HG03135 (cell line): ENCODE results near the gene HES7.
A peak's percentile ranks its signal among the peaks of the same experiment; 100 is the strongest.

Experiments
- ATAC-seq: cut with Tn5 transposase; IDR thresholded peaks from one replicate; pipeline ENCODE4 v1.9.1; 2021; ENCODE audit warnings: mild to moderate bottlenecking, moderate library complexity; ENCODE audit not compliant: unreplicated experiment

HES7 gene

DNA sequence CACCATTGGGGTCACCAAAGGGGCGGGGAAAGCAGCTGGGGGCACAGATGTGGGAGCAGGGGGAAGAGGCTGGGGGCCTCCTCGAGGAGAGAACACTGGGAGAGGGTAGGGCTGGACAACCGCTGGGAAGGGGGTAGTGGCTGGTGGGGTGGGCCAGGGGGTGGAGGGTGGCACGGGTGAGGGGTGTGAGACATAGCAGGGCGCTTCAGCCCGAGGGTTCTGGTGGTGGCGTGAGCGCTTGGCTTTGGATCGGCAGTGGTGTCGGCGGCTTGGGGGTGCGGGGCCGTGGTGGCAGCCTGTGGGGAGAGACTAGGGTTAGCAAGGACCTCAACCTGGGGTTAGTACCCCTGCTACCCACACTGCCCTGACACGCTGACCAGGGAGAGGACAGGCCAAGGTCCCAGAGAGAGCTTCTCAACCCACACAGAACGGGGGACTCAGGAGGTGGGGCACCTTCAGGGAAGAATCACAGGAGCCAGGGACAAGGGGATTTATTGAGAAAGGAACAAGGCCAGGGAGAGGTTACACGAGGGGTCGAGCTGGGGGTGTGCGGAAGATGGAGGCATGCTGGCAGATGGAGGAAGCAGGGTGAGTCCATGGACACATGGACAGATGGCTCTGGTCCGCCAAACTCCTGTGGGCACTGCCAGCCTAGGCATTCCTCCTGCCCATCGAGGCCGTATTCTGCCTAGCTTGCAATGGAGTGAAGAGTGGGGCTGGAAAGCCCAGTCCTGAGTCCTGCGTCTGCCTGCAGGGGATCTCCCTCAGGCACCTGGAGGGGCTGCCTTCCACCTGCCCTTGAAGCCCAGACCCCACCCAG lies 19.9 kb upstream of the HES7 start:
- no peak for ATAC-seq

DNA sequence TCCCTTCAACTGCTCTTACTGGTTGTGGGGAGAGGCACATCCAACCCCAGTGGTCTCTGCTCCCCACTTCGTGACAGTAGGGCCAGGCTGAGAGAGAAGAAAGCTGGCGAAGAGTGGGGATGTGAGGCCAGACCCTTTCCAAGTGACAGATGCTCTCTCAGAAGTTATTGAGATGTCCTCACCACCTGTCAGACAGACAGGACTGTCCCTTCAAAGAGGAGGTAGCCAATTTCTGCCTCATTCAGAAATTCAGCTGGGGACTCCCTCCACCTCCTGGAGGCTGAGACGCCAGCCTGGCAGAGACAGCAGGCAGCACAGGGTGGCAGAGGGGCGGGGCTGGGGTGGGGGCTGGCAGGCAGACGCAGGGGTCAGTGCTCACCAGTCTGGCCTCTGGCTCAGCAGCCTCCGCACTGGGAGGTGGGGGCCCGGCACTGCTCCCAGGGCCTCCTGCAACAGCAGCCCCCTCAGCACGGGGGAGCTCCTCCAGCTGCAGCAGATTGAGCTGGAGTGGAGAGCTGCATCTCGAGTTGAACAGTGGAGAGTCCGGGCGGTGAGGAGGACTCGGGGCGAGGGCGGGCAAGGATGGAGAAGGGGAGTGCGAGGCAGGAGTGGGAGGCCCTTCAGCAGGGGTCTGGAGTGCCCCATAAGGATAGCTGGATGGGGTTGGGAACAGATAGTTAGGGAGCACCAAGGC lies 19.1 kb upstream of the HES7 start:
- no peak for ATAC-seq

DNA sequence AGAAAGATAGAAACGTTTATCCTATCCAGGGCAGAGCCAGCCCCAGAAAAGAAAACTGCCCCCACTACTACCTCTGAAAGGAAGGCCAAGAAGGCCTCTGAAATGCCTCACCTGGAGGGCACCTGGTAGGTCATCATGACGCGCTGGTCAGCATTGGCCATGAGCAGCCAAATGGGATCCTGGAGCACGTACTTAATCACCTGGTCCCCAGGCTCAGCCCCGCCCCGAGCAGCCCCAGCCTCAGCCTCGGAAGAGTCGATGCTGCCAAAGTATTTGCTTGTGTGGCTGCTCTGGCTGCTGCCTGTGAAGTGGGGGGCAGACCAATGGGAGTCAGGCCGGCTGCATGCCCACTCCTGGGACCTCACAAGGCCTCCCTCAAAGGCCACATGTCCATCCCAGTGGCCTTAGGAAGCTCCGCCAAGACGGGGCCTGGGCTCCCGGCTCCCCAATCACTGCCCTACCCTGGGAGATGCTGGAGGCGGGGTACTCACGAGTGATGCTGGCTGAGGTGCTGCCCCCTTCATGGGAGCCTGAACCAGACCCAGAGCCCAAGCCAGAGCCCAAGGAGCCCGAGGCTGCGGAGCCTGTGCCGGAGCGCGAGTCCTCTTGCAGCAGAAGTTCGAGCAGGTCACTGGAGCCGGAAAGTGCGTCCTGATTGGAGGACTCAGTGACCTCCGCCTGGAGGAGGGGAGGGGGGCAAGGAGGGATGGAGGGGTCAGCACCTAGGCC lies 18.4 kb upstream of the HES7 start:
- ATAC-seq, result no peak

- no peak for ATAC-seq
Observed at GRCh38 chr17:8141741-8142140, 17.8 kb upstream of the HES7 start.

GRCh38 chr17:8141045-8141444 lies 17.1 kb upstream of the HES7 start:
- ATAC-seq, result no peak

DNA sequence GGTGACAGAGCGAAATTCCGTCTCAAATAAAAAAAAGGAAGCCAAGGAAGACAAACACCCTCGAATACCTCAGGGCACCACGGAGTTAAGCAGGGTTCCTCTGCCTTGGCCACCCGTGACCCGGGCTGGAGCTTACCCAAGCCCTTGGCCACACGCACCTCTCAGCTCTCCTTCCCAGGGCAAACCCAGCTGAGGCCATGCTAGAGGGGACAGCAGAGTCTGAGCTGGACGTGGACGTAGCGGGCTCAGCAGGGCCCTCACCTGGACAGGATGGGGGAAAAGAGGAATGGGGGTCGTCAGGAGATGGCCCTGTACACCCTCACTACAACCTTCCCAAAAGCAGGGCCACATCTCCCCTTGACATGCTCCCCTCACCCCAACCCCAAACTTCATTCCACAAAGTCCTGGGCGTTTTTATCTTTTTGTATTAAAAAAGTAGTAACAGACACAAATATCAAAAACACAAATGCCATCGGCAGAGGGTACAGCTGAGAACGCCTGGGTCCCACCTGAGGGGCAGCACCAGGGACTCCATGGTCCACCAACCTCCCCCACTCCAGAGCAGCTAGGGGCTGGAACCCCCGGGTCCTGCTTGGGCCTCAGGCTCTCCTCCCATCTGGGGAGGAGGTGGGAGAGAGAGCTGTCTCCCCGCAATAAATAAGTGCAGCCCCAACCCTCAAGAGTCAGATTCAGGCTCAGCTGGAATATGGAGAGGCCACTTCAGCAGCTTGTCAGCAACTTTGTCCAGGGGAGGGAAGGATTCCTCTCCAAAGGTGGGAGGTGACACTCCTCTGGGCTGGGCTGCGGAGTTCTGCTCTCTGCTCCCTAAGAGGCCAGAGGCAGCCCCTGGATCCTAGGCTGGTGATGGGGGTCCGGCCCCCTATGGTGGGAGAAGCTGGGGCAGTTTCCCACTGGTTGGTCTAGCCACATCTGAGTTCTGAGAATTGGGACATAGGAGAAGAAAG lies 16.4 kb upstream of the HES7 start:
- ATAC-seq, result no peak

DNA sequence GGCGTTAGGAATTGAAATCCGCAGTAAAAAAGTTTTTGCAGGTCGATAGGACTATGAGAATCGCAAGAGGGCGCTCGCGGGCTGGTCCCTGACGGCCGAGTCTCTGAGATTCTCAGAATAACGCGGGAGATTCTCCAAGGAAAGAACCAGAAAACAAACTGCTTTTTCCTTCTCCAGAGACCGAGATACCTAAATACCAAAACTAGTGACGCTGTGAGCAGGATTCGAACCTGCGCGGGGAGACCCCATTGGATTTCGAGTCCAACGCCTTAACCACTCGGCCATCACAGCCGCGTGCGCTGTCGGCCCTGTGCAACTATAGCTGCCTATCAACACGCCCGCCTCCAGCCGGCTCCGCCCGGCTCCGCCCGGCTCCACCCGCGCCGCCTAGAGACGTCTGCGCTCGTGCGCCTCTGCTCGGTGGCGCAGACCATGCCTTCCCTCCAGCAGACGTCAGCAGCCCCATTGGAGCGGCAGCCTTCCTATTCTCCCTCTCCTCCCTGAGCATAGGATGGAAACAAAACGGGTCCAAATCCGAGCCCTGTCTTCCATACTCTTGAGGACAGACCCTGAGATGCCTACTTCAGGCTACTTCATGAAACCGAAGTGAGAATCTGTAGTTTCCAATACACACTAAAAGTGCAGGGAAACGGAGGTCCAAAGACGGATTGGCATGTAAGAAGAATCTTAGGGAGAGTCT lies 14.9 kb upstream of the HES7 start:
- peak; percentile 80 for ATAC-seq

DNA sequence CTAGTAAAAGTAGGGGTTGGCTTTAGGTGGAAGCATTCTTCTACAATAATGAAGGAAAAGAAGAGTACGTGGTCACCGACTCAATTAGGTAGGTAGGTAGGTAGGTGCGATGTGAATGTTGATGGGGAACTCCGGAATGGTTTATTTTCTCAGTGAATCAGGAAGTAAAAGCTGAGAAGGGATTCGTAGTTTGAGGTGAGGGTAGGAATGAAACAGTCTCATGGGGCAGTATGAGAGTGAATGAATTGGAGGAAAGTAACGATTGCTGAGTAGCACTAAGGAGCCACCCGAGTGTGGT lies 14.4 kb upstream of the HES7 start:
- ATAC-seq, result no peak

DNA sequence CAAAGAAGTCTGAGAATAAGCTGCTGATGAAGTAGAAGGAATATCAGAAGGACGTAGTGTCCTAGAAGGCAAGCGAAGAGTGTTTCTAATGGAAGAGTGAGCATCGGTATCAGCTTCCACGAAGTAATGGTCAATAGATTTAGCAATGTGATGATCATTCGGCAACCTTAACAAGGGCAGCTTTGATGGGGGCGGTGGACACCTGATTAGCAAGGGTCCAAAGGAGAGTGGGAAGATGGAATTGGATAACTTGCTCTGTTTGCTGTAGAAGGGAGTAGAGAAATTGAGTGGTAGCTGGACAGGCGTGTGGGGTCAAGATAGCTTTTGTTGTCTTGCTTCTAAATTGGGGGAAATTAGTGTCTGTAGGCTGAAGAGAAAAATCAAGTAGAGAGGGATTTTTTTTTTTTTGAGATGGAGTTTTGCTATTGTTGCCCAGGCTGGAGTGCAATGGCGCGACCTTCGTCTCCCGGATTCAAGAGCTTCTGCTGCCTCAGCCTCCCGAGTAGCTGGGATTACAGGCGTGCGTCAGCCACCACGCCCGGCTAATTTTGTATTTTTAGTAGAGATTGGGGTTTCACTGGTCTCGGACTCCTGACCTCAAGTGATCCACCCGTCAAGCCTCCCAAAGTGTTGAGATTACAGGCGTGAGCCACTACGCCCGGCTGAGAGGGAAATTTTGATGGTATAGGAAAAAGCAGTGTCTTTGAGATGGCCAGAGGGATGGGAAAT lies 13.9 kb upstream of the HES7 start:
- ATAC-seq, result no peak

DNA sequence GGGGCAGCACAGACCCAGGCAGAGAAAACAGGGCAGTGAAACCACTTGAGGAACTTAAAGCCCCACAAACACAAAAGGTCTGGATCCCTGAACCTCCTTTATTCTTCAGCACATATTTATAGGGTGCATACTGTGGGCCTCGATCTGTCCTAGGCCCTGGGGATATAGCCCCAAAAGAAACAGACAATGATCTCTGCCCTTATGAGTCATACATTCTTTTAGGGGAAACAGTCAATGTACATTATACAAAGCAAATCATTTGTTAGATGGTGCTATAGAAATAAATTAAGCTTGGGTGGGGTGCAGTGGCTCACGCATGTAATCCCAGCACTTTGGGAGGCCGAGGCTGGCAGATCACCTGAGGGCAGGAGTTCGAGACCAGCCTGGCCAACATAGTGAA lies 10.0 kb upstream of the HES7 start:
- no peak for ATAC-seq

GRCh38 chr17:8133399-8133798 lies 9.5 kb upstream of the HES7 start:
- no peak for ATAC-seq

GRCh38 chr17:8131844-8132441 lies 8.0 kb upstream of the HES7 start:
- ATAC-seq, result no peak

DNA sequence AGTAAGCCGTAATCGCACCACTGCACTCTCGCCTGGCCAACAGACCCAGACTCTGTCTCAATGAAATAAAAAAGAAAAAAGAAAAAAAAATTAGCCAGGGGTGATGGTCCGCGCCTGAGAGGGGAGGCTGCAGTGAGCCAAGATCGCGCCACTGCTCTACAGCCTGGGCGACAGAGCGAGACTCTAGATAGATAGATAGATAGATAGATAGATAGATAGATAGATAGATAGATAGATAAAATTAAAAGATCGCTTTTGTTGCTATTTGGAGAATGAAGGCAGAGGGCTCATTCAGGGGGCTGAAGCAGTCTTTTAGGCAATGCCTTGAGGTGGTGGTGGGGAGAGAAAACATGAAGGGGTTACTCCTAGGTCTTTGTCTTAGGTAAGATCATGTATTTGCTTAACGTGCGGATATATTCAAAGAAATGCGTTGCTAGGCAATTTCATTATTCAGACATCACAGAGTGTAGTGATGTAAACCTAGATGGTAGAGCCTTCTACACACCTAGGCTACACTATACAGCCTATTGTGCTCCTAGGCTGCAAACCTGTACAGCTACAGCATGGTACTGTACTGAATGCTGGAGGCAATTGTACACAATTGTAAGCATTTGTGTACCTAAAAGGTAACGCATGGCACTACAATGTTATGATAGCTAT lies 4.3 kb upstream of the HES7 start:
- ATAC-seq, result no peak

- no peak for ATAC-seq
Observed at GRCh38 chr17:8126491-8127066, 2.7 kb upstream of the HES7 start.

GRCh38 chr17:8125947-8126490 lies 2.1 kb upstream of the HES7 start:
- ATAC-seq, result no peak

- no peak for ATAC-seq
Observed at GRCh38 chr17:8125154-8125946, 1.4 kb upstream of the HES7 start.
